Stimulated activated CD8-positive, alpha-beta memory T cell treated with anti-CD3 and anti-CD28 coated beads, Interleukin-12 subunit alpha, Interleukin-12 subunit beta, amount 100 ng/mL, for 24 hours (primary cell): ENCODE results near the gene MEIS1.

Source experiments
- DNase-seq: peaks from one replicate; pipeline ENCODE4 v3.0.0-alpha.2; 2020; ENCODE audit errors: extremely low read depth

MEIS1 gene

DNA sequence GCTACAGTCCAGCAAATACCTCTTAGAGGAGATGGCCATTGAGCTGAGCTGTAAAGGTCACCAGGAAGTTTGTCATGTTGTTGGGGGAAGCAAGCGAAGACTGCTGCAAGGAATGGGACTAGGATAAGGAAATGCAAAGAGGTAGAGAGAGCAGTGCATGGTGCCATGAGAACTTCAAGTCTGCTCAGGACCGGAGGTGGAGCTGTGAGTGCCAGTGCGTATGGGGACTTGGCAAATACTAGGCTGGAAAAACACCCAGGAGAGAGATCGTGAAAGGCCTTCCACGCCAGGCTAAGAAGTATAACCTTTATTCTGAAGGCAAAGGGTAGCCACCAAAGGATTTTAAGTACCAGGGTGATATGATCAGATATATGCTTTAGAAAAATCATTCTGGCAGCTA is 71.3 kb downstream of the MEIS1 start:
- no peak for DNase-seq

DNA sequence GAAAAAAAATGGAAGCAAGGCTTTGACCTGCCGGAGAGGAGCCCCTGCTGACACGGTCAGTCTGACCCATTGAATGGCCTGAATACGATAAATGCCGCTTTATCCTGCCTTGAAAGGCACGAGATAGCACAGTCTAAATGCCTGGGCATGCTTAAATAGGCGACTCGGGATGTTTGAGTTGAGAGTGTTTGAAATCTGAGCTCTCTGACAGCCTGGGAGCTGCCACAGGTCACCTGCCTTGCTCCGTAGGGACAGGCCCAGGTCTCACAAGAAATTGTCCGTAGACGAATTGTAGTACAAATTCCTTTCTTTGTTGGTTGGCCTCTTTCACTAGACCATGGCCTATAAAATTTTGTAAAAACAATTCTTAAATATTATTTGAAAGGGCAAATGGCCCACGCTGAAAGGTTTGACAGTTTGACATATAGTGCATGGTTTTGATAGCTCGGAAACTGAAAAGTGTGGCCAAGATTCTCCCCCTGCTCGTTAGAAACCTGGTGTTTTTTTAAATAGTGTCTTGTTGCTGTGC is 72.8 kb downstream of the MEIS1 start:
- DNase-seq: no peak

DNA sequence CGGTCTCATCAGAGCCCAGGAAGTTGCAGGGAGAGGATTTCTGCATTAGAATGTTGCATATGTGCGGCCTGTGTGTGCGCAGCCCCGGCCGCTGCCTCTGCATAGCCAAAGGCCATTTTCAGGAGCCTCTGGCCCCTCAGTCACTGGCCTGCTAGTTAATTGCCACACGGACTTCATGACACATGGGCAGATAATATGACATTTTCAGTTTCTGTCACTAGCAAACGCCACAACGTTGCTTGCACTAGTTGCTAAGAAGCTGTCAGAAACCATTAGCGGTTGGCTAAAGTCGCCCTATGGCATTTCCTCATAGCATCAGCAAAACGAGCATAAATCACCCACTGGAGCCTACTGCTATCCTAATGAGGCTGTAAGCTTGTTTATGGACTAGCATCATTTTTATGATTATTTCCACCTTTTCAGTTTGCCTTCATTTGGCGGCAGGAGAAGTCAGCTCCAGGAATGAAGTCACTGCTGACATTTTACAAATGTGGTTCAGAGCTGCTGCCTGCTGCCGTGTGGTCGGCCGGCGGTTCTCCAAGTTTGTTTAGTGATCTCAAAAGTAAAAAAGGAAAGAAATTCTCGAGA is 73.7 kb downstream of the MEIS1 start:
- DNase-seq: no peak

DNA sequence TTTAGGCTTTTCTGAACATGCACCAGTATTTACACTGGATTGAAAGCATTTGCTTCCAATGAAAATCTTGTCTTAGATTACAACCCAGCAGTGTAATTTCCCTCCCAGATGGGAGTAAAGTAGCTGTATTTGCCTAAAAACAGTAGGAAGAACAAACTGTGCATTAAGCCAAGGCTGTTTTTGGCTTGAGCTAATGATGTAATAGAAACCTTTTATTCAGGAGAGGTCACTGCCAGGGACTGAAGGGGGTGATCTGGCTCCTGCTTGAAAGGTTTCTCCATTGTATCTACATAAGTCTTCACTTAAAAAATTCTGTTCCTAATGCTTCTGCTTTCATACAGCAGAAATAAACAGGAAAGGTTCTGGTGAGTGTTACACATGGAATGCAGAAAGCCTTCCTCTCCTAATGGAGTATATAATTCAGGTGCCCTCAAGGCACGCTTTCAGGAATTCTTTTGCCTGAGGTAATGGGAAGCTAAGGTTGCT is 74.4 kb downstream of the MEIS1 start:
- DNase-seq: no peak

DNA sequence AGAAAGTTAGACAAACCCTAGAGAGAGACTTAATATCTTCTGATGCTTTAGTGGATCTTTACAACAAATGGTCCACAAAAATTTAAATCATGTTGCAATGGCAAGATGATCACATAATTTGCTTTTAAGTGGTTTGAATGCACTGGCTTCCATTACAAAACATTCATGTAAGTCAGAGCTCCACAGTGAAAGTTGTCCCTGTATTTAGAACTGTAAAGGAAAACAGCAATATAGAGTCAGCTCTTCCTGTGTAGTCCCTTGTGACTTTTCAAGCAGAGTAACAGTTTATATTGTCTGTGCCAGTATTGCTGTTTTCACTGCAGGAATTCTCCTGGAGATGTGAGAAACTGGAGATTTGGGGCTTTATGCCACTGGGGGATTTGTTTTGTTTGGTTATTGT is 77.7 kb downstream of the MEIS1 start:
- DNase-seq: no peak

DNA sequence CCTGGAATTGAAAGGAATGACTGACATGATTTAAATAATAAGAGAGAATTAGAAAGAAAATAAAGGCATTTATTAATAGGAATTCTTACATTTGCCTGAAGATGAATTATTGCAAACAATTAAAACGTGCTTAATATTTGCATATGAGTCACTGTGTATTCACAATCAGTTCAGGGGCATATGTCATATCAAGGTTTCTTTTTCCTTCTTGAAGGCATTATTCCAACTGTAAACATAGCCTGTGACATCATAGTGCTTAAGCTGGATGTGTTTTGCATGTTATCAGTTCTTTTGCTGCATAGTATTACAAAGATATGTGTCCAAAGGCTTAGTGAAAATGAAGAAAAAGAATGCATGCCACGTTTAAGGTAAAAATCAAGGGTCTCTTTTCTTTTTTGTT is 80.8 kb downstream of the MEIS1 start:
- DNase-seq: no peak

DNA sequence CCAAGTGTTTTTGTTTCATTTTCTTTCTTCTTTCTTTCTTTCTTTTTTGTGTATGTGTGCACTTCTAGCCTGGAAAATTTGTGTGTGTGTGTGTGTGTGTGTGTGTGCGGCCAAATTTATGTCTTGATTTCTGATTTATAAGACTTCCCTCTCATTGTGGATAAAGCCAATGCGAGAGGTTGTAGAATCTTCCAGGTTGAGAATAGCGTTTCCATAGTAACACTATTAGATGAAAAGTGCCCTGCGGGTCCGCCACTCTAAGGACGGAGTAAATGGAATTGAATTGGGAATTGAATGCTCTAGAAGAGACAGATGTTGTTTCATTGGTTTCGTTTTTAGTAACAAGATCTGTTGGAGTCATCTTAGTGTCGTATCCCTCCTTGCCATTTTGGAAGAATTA is 81.6 kb downstream of the MEIS1 start:
- DNase-seq: no peak

DNA sequence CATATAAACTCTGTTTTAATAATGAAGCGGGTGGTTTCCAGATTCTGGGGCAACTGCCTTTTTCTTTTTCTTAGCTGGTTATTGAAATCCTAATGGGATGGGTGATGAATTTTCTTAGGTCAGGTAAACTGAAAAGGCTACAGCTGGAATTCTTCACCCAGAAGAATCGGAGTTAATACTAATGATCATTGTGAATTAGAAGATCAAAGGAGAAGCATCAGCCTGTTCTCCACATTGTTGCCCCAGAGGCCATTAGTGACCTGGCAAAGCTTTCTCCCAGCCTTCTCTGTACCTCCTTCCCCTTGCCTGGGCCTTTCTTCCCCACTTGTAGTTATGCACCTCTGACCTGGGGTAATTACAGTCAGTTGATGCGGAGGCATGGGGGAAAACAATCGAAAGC is 82.8 kb downstream of the MEIS1 start:
- DNase-seq: no peak

DNA sequence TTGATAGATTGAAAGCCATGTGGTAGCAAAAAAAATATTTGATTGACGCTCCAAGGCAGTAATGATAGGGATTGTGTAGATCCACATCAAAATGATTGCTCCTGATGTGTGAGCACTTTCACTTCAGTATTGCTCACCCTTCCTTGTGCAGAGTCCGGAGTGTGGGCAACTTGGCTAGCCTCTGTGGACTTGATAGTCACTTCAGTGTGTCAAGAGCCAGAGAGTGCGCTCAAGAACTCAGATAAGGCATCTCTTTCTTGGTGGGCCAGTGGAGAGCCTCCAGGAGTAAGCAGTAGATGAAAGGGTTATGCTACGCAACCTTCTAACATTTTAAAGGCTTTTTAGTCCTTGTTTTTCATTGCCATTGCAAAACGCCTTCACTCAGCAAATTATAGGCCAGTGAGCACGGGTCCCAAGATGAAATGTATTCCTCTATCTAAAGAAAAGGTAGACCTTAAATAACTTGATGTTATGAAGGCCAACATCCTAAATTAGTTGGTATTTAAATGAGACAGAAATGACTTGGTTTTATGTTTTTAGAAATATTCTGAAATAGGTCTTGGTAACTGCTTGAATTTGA is 84.4 kb downstream of the MEIS1 start:
- no peak for DNase-seq

DNA sequence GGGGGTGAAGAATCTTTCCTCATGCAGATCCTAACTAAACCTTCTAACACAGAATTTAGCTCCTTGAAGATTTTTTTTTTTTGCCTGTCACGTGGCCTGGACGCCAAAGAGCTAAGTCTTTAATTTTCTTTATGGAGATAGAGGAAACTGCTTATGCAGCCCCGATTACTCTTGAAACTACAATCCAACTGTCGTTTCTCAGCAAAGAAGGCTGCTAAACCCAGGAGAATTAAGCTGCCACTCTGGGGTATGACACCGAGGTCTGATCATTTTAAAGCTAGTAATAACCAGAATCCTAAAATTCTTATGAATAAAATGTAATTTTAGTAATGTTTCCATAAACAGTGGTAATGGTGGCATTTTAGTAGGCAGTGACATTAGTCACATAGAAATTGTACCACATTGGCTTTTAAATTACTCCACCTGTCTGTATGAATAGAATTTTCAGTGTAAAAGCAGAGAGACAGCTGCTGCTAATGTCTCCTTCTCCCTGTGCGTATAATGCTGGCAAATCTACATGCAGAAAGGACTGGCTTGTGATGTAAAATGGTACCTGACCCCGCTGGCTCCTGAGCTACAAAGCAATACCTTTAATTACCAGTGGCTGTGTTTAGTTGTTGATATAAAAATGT is 86.5 kb downstream of the MEIS1 start:
- no peak for DNase-seq

DNA sequence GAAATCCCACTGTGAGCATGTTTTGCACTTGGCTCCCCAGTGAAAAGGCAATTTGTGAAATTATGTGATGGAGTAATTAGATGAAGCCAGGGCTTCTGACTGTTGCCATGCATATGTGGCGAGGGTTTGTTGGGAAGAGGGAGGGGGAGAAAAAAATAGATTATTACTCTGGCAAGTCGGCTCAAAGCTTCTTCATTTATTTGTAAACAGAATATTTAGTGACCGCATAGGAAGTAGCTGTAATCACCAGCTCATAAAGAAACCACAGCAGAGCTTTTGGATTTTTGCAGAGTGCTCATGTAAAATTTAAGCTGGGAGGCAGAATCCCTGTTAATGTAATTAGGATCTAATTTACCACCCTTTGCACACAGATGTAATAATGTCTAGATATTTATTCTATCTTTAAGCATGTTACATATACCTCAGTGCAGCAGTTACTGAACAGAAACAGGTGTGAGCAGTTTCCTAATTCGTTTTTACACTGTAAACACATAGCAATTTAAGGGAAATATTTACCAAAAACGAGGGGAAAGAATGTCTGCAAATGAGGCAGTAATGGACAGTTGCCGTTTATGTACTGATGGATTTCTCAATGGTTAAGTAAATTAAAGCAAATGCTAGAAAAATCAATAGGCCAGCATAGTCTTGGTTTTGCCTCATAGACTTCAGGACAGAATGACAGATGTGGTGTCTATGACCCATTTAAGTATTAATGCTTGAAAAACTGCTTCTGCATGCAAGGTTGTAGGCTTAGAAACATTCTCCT is 87.9 kb downstream of the MEIS1 start:
- DNase-seq: no peak

DNA sequence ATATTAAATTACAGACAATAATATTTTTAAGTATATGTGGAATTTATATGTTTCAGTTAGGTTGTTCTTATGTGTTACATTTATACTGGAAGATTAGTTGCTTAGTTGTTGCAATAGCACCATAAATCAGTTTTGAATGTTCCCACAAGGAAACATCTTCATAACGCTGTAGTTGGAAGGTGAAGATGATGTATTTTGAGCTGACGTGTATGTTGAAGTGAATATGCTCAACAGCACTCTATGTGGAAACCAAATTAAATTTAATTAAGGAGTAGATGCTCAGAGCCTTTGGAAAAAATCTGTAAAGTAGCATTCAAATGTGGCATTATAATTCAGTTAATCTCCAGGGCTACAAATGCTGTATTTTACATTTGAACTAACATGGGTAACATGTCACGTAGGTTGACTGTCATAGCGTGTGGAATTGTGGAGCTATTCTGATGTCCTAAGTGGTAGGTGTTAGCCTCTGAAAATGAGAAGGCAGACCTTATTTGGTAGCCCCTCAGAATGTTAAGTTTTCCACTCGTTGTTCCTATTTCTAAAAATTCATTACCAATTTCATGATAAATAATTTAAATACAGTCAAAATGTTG is 88.5 kb downstream of the MEIS1 start:
- DNase-seq: no peak

DNA sequence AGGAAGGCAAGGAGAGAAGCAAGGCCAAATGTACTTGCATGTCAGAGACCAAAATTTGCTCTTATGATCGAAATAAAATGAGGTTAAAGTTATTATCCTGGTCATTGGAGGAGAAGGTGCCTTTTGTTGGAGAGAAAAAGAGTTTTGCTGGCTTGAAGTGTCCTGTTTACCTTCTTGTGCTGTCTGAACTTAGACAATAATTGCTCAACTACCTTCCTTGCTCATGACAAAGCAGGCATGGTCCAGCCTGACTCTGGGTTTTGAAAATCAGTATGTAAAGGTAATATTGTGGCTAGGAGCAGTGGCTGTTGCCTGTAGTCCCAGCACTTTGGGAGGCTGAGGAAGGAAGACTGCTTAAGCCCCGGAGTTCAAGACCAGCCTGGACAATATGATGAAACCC is 89.1 kb downstream of the MEIS1 start:
- no peak for DNase-seq

DNA sequence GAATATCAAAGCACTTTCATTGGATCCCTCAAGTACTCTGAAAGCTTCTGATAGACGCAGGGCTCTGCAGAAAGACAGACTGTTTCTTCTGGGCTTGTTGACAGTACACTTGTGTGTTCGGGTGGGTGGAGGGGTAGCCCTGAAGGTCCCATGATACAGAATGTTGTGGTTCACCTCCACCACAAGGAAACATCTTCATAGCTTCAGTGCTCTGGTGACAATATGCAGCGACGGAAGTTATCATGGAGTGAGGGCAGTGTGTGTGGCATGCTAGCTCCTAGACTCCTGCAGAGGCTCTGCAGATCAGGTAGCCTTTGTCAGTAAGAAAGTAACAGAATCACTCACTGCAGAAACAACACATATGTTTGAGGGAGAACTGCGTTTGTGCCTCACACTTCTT is 90.7 kb downstream of the MEIS1 start:
- DNase-seq: no peak

DNA sequence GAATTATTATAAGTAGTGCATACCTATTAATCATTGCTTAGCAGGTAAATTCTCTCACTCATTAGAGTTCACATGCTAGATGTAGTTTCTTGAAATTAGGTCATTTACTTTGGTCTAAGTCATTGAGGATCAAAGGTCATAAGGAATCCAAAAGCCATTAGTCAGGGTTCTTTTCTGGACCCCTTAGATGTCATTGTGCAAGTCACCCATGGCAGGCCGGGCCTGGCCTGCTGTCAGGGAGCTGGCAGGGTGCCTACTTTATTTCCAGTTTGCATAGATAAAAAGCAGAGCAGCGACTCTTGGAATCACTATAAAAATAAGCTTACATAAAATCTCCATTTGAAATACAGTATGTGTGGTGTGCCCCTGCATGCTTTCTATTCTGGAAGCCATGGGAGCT is 91.3 kb downstream of the MEIS1 start:
- DNase-seq: no peak

DNA sequence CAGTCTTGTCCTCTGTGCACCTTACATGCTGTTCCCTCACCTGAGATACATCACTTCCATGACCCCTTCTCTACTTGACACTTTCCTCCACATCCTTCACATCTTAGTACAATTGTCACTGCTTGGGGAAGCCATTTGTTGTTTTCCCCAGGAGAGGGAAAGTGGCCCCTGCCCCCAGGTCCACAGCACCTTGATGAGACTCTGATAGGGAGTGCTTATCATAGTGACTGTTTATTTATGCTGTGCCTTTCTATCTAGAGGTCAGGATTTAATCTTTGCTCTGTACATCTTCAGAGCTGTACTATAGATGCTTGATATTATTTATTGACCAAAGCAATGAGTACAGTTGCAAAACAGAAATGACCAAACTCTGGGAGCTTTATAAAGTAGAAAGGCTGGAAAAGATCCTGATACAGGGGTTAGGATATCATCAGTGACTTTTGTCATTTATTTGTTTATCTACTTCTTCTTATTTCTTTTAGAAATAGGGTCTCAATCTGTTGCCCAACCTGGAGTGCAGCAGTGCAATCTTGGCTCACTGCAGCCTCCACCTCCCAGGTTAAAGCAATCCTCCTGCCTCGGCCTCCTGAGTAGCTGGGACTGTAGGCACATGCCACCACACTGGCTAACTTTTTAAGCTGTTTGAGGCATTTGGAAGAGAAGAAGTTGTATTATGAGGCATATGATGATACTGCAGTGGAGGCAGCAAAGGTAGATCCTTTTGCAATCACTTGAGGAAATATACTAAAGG is 94.2 kb downstream of the MEIS1 start:
- DNase-seq: no peak

DNA sequence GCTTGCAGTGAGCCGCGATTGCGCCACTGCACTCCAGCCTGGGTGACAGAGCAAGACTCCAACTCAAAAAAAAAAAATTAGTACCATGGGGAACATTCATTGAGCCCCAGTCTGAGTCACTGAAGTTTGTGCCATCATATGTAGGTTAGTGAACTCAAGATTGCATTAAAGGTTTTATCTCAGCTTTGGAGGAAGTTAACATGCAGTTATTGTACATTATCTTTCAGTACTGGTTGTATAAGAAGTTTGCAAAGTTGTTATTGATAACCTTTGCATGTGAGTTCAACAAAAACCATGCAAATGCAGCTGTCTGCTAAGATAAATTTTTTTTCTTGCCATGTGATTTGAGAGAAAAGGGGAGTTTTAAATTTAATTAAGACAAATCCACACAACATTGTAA is 95.7 kb downstream of the MEIS1 start:
- no peak for DNase-seq

DNA sequence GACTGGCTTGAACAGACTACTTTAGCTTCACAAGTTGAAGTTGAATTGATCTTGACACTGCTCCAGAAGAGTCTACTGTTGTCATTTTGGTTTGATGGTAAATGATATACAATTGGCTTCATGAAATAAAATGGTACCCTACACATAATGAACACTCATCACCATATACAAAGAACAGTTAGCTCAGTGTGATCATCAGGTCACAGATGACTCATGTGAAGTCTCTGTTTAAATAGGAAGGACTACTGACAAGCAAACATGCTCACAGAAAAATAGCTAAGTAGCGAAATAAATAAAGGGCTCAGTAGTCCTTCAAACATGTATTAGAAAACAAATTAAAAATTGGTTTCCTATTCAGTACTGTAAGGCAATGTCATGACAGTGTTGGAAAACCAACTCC is 96.2 kb downstream of the MEIS1 start:
- no peak for DNase-seq

DNA sequence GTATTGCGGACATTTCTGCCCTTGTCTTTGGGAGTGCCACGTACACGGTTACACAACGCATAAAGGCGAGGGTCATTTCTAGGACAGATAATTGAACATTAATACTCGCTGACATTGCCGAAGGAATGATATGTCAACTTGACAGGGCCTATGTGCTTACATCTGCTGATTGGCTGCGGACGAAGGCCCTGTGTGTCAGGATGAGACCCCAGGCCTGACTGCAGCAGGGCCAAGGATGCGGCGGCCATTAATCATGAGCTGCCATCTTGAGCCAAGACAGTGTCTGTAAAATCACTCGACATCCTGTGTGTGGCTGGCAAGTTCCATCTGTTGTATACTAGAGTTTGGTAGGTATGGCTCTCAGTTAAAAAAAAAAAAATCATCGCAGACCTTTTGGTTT is 96.6 kb downstream of the MEIS1 start:
- no peak for DNase-seq

DNA sequence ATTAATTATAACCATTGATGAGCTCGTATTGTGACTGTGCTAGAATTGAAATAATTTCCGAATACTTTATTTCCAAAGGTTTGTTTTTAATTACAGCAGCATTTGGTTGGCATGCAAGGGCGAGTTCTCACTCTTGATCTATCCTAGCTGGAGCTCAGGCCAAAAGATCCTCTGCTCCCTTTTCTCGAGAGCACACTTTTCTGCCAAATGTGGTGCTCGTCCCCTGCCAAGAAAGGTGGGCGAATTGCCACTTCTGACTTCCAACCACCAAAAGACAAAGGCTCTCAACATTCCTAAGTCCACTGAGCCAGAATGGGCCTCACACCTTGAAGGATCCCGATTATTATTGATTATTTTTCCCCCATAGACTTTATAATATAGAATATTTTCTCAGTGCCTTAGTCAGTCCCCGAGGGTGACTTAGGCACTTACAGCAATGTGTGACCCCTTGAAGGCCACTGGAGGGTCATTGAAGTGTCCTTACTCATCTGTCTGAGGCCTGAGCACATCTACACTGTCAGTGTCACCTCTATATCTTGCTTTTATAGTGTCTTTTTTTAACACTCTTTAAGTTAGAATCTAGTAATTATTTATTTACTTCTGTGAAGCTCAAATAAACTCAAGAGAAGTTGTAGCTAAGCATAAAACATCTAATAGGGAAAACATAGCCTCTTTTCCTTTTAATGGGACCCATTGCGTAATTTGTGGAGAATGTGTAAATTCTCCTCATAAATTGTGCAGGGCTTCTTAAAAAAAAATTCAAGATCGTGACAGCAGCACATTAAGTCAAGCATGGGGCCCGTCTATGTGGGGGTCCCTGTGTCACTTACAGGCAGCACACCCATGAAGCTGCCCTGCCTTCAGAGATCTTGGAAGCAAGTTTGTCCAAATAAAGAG is 98.3 kb downstream of the MEIS1 start:
- no peak for DNase-seq
